ENCODE measurements around the gene OR52B2. TPM values are rescaled to one million over a fixed set of nuclear protein-coding genes. Genes with fewer than 3 reads are reported as not detected.

OR52B2 gene
- total and polyA plus RNA-seq, 2 of the 8 experiments (the other 6 are each of a cell fraction or from before 2014, with no cell fraction given): 0.15 TPM; not detected in 1

DNA sequence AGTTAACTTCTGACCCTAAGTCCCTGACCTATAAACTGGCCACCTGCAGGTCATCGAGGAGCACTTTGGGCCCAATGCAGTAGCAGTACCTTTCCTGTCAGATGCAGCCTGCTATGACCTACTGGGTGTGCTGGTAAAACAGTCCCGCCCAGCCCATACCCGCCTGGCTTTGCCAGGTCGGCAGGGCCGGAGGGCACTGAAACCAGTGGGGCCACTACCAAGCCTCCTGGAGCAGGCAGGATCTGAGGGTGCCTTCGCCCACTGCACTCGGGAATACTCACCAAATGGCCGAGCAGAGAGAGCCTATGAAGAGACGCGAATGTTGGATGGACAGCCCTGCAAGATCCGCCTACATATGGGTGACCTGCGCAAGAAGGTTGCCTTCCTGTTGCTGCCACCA, 39.7 kb upstream of the OR52B2 start:
- no peak overlapping the region for H3K4ac ChIP-seq (replicated peaks; ENCODE audit: insufficient read length, low read depth, low read length)
- DNase-seq (ENCODE audit: low read depth in 1 of 2, low spot score in 2 of 2) (no peak), FAIRE-seq (no peak)
- POLR2A ChIA-PET (ENCODE audit: partially characterized antibody): no interaction called here
- 96% methylated on average over 12 of the region's 12 CpGs; no CpG with 5 or more reads in 1 of the 2 experiments for WGBS, 2 experiments (ENCODE audit: extremely low coverage in 1 of 2, insufficient coverage in 1 of 2, insufficient read length in 1 of 2, insufficient replicate concordance in 2 of 2, low coverage in 1 of 2, low lambda C conversion rate in 2 of 2, missing lambda C conversion rate in 1 of 2)
- no peak overlapping the region for H2BK5ac ChIP-seq (ENCODE audit: low read depth, low read length)
- no peak overlapping the region for H3K18ac ChIP-seq (ENCODE audit: extremely low read depth, low read length)
- H4K20me1 ChIP-seq (replicated peaks in 1 of 2; ENCODE audit: control insufficient read depth in 1 of 2, insufficient read depth in 2 of 2, low read length in 2 of 2): no peaks in the 10 kb centered on the region
- no peak overlapping the region for H2AFZ ChIP-seq (ENCODE audit: low read length)
- no peak overlapping the region for H3K4me3 ChIP-seq (ENCODE audit: extremely low read depth in 1 of 4, insufficient read depth in 2 of 4, low read depth in 3 of 4, low read length in 4 of 4)
- no peaks in the 10 kb centered on the region for H3K27me3 ChIP-seq (replicated peaks in 1 of 4; ENCODE audit: control insufficient read depth in 3 of 4, extremely low read depth in 1 of 4, insufficient read depth in 3 of 4, low read length in 3 of 4)
- no peaks in the 10 kb centered on the region for H3K79me1 ChIP-seq (ENCODE audit: low read depth, low read length)
- H3K23ac ChIP-seq (ENCODE audit: insufficient read length): no peak overlapping the region
- H3K27ac ChIP-seq (ENCODE audit: low read depth, low read length): no peak overlapping the region
- TF ChIP-seq SRF (IDR thresholded peaks at IDR 0.05; ENCODE audit: low read depth, low read length) (no peak), TEAD4 (IDR thresholded peaks at IDR 0.05; ENCODE audit: low read depth, low read length) (no peak), FOSL1 (IDR thresholded peaks at IDR 0.05; ENCODE audit: insufficient read depth, low read depth, low read length) (no peak), NANOG (IDR thresholded peaks at IDR 0.05; ENCODE audit: insufficient read depth, low read depth, low read length, poor library complexity, severe bottlenecking) (no peak), TCF12 (IDR thresholded peaks at IDR 0.05; ENCODE audit: low read depth, low read length) (no peak)
- TF ChIP-seq, protein P1, sequence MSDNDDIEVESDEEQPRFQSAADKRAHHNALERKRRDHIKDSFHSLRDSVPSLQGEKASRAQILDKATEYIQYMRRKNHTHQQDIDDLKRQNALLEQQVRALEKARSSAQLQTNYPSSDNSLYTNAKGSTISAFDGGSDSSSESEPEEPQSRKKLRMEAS (IDR thresholded peaks at IDR 0.05): no peak
- H2BK20ac ChIP-seq (ENCODE audit: low read length): no peak overlapping the region
- H3K4me1 ChIP-seq (replicated peaks in 1 of 4; ENCODE audit: control insufficient read depth in 3 of 4, insufficient read depth in 4 of 4, low read length in 3 of 4): no peaks in the 10 kb centered on the region
- no peak overlapping the region for H3K4me2 ChIP-seq (ENCODE audit: insufficient read depth in 1 of 2, low read depth in 2 of 2, low read length in 2 of 2)
- no peak overlapping the region for H2BK15ac ChIP-seq (ENCODE audit: low read length)
- no peak overlapping the region for H2BK120ac ChIP-seq (replicated peaks; ENCODE audit: low read depth, low read length)
- CTCF ChIA-PET (ENCODE audit: partially characterized antibody): no interaction called here
- no peak overlapping the region for H4K91ac ChIP-seq (replicated peaks; ENCODE audit: insufficient read length, low read length)
- no peaks in the 10 kb centered on the region for H3K9me3 ChIP-seq (ENCODE audit: insufficient read depth in 2 of 2, low read depth in 1 of 2, low read length in 1 of 2)
- no peak overlapping the region for H3K14ac ChIP-seq (ENCODE audit: insufficient read length)
- no peak overlapping the region for H2BK12ac ChIP-seq (ENCODE audit: low read depth, low read length)
- no peak overlapping the region for H3K9ac ChIP-seq (replicated peaks in 1 of 4; ENCODE audit: extremely low read depth in 1 of 4, low read depth in 3 of 4, low read length in 3 of 4)
- no peaks in the 10 kb centered on the region for H3K79me2 ChIP-seq (ENCODE audit: control insufficient read depth in 1 of 2, insufficient read depth in 2 of 2, low read length in 2 of 2)
- no peak overlapping the region for H3K56ac ChIP-seq (replicated peaks; ENCODE audit: insufficient read length, low read depth, low read length)
- no peak overlapping the region for H2AK5ac ChIP-seq (ENCODE audit: low read depth, low read length)
- no peak overlapping the region for H4K8ac ChIP-seq (ENCODE audit: extremely low read depth, insufficient read depth, low read length)
- no peaks in the 10 kb centered on the region for H3K23me2 ChIP-seq (ENCODE audit: low read depth, low read length)
- peaks cover 2 to 23% (median 9%) of the 10 kb centered on the region in 4 experiments; a peak in 7 of 8 replicates for H3K36me3 ChIP-seq (ENCODE audit: control insufficient read depth in 2 of 4, insufficient read depth in 4 of 4, low read length in 3 of 4)
- H4K5ac ChIP-seq (ENCODE audit: insufficient read length, low read depth, low read length): no peak overlapping the region
